ENCODE measurements around the gene MYOM3. TPM values are rescaled to one million over a fixed set of nuclear protein-coding genes. Genes with fewer than 3 reads are reported as not detected.
"Not testable (repeated sequence)": the region's sequence is repeated elsewhere in the genome, so short reads cannot be mapped to it uniquely, and the experiment has no call there.

The MYOM3 gene
- total RNA-seq, 1 donor from 2014 or later: 0.23 TPM

DNA sequence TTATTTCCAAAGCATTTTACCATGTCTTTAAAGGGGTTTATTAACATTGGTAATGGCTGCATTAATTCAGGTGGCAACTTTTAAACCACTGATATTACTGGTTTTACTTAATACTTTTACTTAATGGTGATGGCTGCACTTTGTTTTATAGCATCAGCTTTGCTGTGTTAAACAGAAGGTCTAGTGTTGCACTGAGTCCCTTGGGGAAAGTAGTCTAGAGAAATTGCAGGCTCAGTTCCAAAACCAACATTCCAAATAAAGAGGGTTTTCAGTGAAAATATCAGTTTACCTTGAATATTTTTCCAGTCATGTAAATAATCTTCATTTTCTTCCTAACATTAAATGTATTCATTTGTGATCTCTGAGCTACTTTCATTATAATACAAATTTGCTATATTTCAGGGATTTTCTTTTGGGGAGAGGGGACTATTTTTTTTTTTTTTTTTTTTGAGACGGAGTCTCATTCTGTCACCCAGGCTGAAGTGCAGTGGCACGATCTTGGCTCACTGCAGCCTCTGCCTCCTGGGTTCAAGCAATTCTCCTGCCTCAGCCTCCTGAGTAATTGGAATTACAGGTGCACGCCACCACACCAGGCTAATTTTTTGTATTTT is 103.3 kb downstream of the MYOM3 start:
- DNase-seq (ENCODE audit: extremely low read depth, low read depth, low spot score): not testable (repeated sequence)

DNA sequence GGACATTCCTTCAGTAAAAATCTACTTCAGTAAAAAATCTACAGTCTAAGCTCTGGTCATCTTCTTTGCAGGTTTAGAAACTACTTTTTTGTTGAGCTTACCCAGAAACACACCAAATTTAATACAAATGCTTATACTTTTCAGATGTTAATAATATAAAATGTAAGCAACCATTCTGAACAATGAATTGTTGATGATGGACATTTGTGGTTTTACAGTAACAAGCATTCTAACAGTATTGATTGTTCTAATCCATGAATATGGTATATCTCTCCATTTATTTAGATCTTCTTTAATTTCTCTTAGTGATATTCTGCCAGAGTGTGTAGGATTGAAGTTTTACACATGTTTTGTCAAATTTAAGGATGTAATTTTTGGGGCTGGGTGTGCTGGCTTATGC is 104.9 kb downstream of the MYOM3 start:
- DNase-seq (ENCODE audit: extremely low read depth, low read depth, low spot score): no peak

Other genes with a start within 250 kb of the MYOM3 start
- 20.5 and 36.1 TPM in 2 replicates for gene FUCA1, start 243.8 kb downstream of the MYOM3 start, total RNA-seq
- not detected in 2 replicates for gene CNR2, start 198.8 kb downstream of the MYOM3 start, total RNA-seq
- 61.1 and 68.1 TPM in 2 replicates for gene PNRC2, start 152.3 kb downstream of the MYOM3 start, total RNA-seq
- gene SRSF10, start 131.8 kb downstream of the MYOM3 start, total RNA-seq: 72.3 and 76.3 TPM in 2 replicates
- gene IL22RA1, start 31.0 kb upstream of the MYOM3 start, total RNA-seq: not detected in 2 replicates
- gene IFNLR1, start 75.2 kb upstream of the MYOM3 start, total RNA-seq: 0.39 and 0.41 TPM in 2 replicates
- 0.63 TPM in 1 of 2 replicates, not detected in the other for gene GRHL3, start 207.2 kb upstream of the MYOM3 start, total RNA-seq